ENCODE data around the gene DUSP10.

Gene DUSP10

GRCh38 chr1:221700536-221700935 lies 41.4 kb downstream of the DUSP10 start:
- DNase-seq (ENCODE audit: low read depth in 1 of 2, low spot score in 1 of 2): no peak
- Histone ChIP-seq H3K27me3 (ENCODE audit: insufficient read depth, poor library complexity, severe bottlenecking) (no peaks in the 10 kb centered on the region), H3K4me3 (replicated peaks; ENCODE audit: insufficient read depth, low read length) (no peak overlapping the region), H3K27ac (replicated peaks) (no peak overlapping the region)
- TF ChIP-seq SPI1 (IDR thresholded peaks at IDR 0.05; ENCODE audit: borderline replicate concordance, low read depth) (no peak), REST (IDR thresholded peaks at IDR 0.05; ENCODE audit: insufficient replicate concordance, low read depth) (no peak), POLR2AphosphoS5 (IDR thresholded peaks at IDR 0.05; ENCODE audit: low read depth) (no peak), CTCF (IDR thresholded peaks at IDR 0.05; ENCODE audit: insufficient read depth, low read length) (no peak), GABPA (IDR thresholded peaks at IDR 0.05; ENCODE audit: low read depth) (no peak)

GRCh38 chr1:221699978-221700519 lies 41.8 kb downstream of the DUSP10 start:
- TF ChIP-seq CTCF (IDR thresholded peaks at IDR 0.05; ENCODE audit: insufficient read depth, low read length) (no peak), GABPA (IDR thresholded peaks at IDR 0.05; ENCODE audit: low read depth) (no peak), POLR2AphosphoS5 (IDR thresholded peaks at IDR 0.05; ENCODE audit: low read depth) (no peak), SPI1 (IDR thresholded peaks at IDR 0.05; ENCODE audit: borderline replicate concordance, low read depth) (no peak), REST (IDR thresholded peaks at IDR 0.05; ENCODE audit: insufficient replicate concordance, low read depth) (no peak)
- DNase-seq (ENCODE audit: low read depth in 1 of 2, low spot score in 1 of 2): no peak
- H3K4me3 ChIP-seq (replicated peaks; ENCODE audit: insufficient read depth, low read length): no peak overlapping the region
- no peak overlapping the region; the same call in 1 of the 2 replicates for H3K27ac ChIP-seq (replicated peaks)
- H3K27me3 ChIP-seq (ENCODE audit: insufficient read depth, poor library complexity, severe bottlenecking): no peaks in the 10 kb centered on the region

- Histone ChIP-seq H3K27me3 (ENCODE audit: insufficient read depth, poor library complexity, severe bottlenecking) (no peaks in the 10 kb centered on the region), H3K27ac (replicated peaks) (peak overlapping the region; percentile 42), H3K4me3 (replicated peaks; ENCODE audit: insufficient read depth, low read length) (no peak overlapping the region)
- no peak for TF ChIP-seq CTCF (IDR thresholded peaks at IDR 0.05; ENCODE audit: insufficient read depth, low read length)
- no peak for TF ChIP-seq POLR2AphosphoS5 (IDR thresholded peaks at IDR 0.05; ENCODE audit: low read depth)
- TF ChIP-seq GABPA (IDR thresholded peaks at IDR 0.05; ENCODE audit: low read depth): no peak
- TF ChIP-seq REST (IDR thresholded peaks at IDR 0.05; ENCODE audit: insufficient replicate concordance, low read depth): no peak
- no peak for TF ChIP-seq SPI1 (IDR thresholded peaks at IDR 0.05; ENCODE audit: borderline replicate concordance, low read depth)
- DNase-seq (ENCODE audit: low read depth in 1 of 2, low spot score in 1 of 2): no peak
Observed at GRCh38 chr1:221699577-221699976, 42.3 kb downstream of the DUSP10 start.

Measured in HL-60 (cell line).